Astrocyte of the cerebellum (primary cell): ENCODE data around the gene HECW1.

Experiments
- DNase-seq: peaks from one replicate; pipeline ENCODE4 v3.0.0-alpha.2; 2011; ENCODE audit warnings: low read depth
- H3K4me3 ChIP-seq: 2 replicates; pipeline ENCODE4 v1.5.1; 2011; ENCODE audit warnings: mild to moderate bottlenecking, low read depth, low read length, moderate library complexity
- in situ Hi-C: cut with HindIII; loops from 2 replicates; pipeline ENCODE4 v1.10.0; 2017; ENCODE audit warnings: low sequenced_read_pairs
- TF ChIP-seq, protein P1 (sequence below): IDR thresholded peaks from 2 replicates; pipeline ENCODE4 v1.5.1; 2012; ENCODE audit warnings: low read length, low read depth, moderate library complexity, mild to moderate bottlenecking; ENCODE audit errors: missing control alignments

The HECW1 gene

GRCh38 chr7:43274752-43275151 lies 162.3 kb downstream of the HECW1 start:
- TF ChIP-seq, protein P1, sequence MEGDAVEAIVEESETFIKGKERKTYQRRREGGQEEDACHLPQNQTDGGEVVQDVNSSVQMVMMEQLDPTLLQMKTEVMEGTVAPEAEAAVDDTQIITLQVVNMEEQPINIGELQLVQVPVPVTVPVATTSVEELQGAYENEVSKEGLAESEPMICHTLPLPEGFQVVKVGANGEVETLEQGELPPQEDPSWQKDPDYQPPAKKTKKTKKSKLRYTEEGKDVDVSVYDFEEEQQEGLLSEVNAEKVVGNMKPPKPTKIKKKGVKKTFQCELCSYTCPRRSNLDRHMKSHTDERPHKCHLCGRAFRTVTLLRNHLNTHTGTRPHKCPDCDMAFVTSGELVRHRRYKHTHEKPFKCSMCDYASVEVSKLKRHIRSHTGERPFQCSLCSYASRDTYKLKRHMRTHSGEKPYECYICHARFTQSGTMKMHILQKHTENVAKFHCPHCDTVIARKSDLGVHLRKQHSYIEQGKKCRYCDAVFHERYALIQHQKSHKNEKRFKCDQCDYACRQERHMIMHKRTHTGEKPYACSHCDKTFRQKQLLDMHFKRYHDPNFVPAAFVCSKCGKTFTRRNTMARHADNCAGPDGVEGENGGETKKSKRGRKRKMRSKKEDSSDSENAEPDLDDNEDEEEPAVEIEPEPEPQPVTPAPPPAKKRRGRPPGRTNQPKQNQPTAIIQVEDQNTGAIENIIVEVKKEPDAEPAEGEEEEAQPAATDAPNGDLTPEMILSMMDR, result no peak
- no peak for DNase-seq
- H3K4me3 ChIP-seq, result no peak overlapping the region
- in situ Hi-C loops, result no loop called here

GRCh38 chr7:43276547-43276946 lies 164.1 kb downstream of the HECW1 start:
- TF ChIP-seq, protein P1, result no peak
- no peak for DNase-seq
- in situ Hi-C loops, result no loop called here
- H3K4me3 ChIP-seq, result no peak overlapping the region

GRCh38 chr7:43278088-43278644 lies 165.7 kb downstream of the HECW1 start:
- DNase-seq, result no peak
- in situ Hi-C loops, result no loop called here
- H3K4me3 ChIP-seq, result no peak overlapping the region
- TF ChIP-seq, protein P1, result no peak

GRCh38 chr7:43281268-43281667 lies 168.8 kb downstream of the HECW1 start:
- H3K4me3 ChIP-seq, result no peak overlapping the region
- in situ Hi-C loops, result no loop called here
- TF ChIP-seq, protein P1, result no peak
- DNase-seq, result no peak

DNA sequence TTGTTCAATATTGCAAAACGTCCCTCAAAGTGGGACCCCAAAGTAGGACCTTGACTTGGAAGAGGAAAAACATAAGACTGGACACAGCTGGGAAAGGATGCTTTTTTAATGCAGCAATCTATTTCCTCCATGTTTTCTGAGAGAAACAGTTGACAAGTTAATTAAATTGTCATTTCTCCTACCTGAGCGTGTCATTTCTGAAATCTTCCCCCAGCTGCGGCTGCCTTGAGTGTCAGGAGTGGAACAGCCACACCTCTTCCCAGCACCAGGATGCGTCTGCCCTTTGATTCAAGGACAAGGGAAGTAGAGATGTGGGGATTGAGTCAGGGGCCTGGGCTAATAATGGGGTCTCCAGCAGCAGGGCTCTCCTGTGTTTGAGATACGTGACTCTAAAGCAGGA lies 171.3 kb downstream of the HECW1 start:
- DNase-seq, result no peak
- in situ Hi-C loops, result no loop called here
- H3K4me3 ChIP-seq, result no peak overlapping the region
- TF ChIP-seq, protein P1, result no peak

- no peak overlapping the region for H3K4me3 ChIP-seq
- in situ Hi-C loops, result no loop called here
- DNase-seq, result no peak
- TF ChIP-seq, protein P1, result no peak
Measured at GRCh38 chr7:43289826-43290225, 177.4 kb downstream of the HECW1 start.
